ENCODE data around the gene KIAA0408. TPM values are rescaled to one million over a fixed set of nuclear protein-coding genes. Genes with fewer than 3 reads are reported as not detected.

Gene KIAA0408
- total and polyA plus RNA-seq, 2 of the 8 experiments (the other 6 are each of a cell fraction or from before 2014, with no cell fraction given), result 3.3 to 10.8 TPM

GRCh38 chr6:127489248-127489647 is 30.1 kb upstream of the KIAA0408 start:
- Histone ChIP-seq H2AK5ac (ENCODE audit: low read depth, low read length) (no peak overlapping the region), H4K8ac (ENCODE audit: extremely low read depth, insufficient read depth, low read length) (no peak overlapping the region), H3K9me3 (ENCODE audit: insufficient read depth in 2 of 2, low read depth in 1 of 2, low read length in 1 of 2) (0 out of 4 replicates have a peak, but pooled peaks cover 0 to 3% of the 10 kb centered on the region in 2 experiments), H3K79me2 (ENCODE audit: control insufficient read depth in 1 of 2, insufficient read depth in 2 of 2, low read length in 2 of 2) (no peaks in the 10 kb centered on the region), H3K27ac (ENCODE audit: low read depth, low read length) (no peak overlapping the region), H2AFZ (ENCODE audit: low read length) (no peak overlapping the region), H3K56ac (replicated peaks; ENCODE audit: insufficient read length, low read depth, low read length) (no peak overlapping the region), H2BK20ac (ENCODE audit: low read length) (no peak overlapping the region), H3K23ac (ENCODE audit: insufficient read length) (no peak overlapping the region), H4K91ac (replicated peaks; ENCODE audit: insufficient read length, low read length) (no peak overlapping the region), H3K36me3 (ENCODE audit: control insufficient read depth in 2 of 4, insufficient read depth in 4 of 4, low read length in 3 of 4) (peaks cover 0 to 15% (median 7%) of the 10 kb centered on the region in 4 experiments; a peak in 5 of 8 replicates), H3K4me1 (replicated peaks in 1 of 4; ENCODE audit: control insufficient read depth in 3 of 4, insufficient read depth in 4 of 4, low read length in 3 of 4) (peaks cover 0 to 16% (median 8%) of the 10 kb centered on the region in 4 experiments), H3K23me2 (ENCODE audit: low read depth, low read length) (no peaks in the 10 kb centered on the region), H4K5ac (ENCODE audit: insufficient read length, low read depth, low read length) (no peak overlapping the region), H3K27me3 (replicated peaks in 1 of 4; ENCODE audit: control insufficient read depth in 3 of 4, extremely low read depth in 1 of 4, insufficient read depth in 3 of 4, low read length in 3 of 4) (no peaks in the 10 kb centered on the region), H2BK5ac (ENCODE audit: low read depth, low read length) (no peak overlapping the region), H4K20me1 (replicated peaks in 1 of 2; ENCODE audit: control insufficient read depth in 1 of 2, insufficient read depth in 2 of 2, low read length in 2 of 2) (no peaks in the 10 kb centered on the region), H3K18ac (ENCODE audit: extremely low read depth, low read length) (no peak overlapping the region), H2BK120ac (replicated peaks; ENCODE audit: low read depth, low read length) (no peak overlapping the region), H3K4me2 (ENCODE audit: insufficient read depth in 1 of 2, low read depth in 2 of 2, low read length in 2 of 2) (no peak overlapping the region), H2BK12ac (ENCODE audit: low read depth, low read length) (no peak overlapping the region), H3K14ac (ENCODE audit: insufficient read length) (no peak overlapping the region), H3K4me3 (ENCODE audit: extremely low read depth in 1 of 4, insufficient read depth in 2 of 4, low read depth in 3 of 4, low read length in 4 of 4) (no peak overlapping the region), H3K9ac (replicated peaks in 1 of 4; ENCODE audit: extremely low read depth in 1 of 4, low read depth in 3 of 4, low read length in 3 of 4) (no peak overlapping the region), H3K79me1 (ENCODE audit: low read depth, low read length) (no peaks in the 10 kb centered on the region), H3K4ac (replicated peaks; ENCODE audit: insufficient read length, low read depth, low read length) (no peak overlapping the region), H2BK15ac (ENCODE audit: low read length) (no peak overlapping the region)
- ChIA-PET CTCF (ENCODE audit: partially characterized antibody) (interaction anchor here (1.0 to 3.7 kb wide), 3 partner anchors 10 to 26 kb away, joined by 3 to 38 read pairs (median 5); no protein-coding TSS in a partner anchor), POLR2A (ENCODE audit: partially characterized antibody) (interaction anchor here (1.2 to 3.5 kb wide), 2 partner anchors 13 to 25 kb away, joined by 3 to 12 read pairs; no protein-coding TSS in a partner anchor)
- DNase-seq (ENCODE audit: low read depth in 1 of 2, low spot score in 2 of 2), result no peak
- WGBS, 2 experiments (ENCODE audit: extremely low coverage in 1 of 2, insufficient coverage in 1 of 2, insufficient read length in 1 of 2, insufficient replicate concordance in 2 of 2, low coverage in 1 of 2, low lambda C conversion rate in 2 of 2, missing lambda C conversion rate in 1 of 2), result 87% methylated on average over 1 of the region's 1 CpG; no CpG with 5 or more reads in 1 of the 2 experiments
- FAIRE-seq, result no peak
- TF ChIP-seq CBX8 (IDR thresholded peaks at IDR 0.05; ENCODE audit: borderline replicate concordance, low read depth, low read length) (no peak), MAFK (IDR thresholded peaks at IDR 0.05; ENCODE audit: low read depth, low read length) (no peak), BACH1 (IDR thresholded peaks at IDR 0.05; ENCODE audit: low read length) (no peak), TCF12 (IDR thresholded peaks at IDR 0.05; ENCODE audit: low read depth, low read length) (no peak), SP4 (IDR thresholded peaks at IDR 0.05; ENCODE audit: low read length) (no peak), POLR2AphosphoS5 (IDR thresholded peaks at IDR 0.05; ENCODE audit: low read depth, low read length) (no peak), TBP (IDR thresholded peaks at IDR 0.05; ENCODE audit: low read depth, low read length) (no peak), CTCF (IDR thresholded peaks at IDR 0.05; ENCODE audit: control extremely low read depth in 1 of 3, insufficient read depth in 1 of 3, low read depth in 1 of 3, low read length in 3 of 3) (no peak), GABPA (IDR thresholded peaks at IDR 0.05; ENCODE audit: borderline replicate concordance, insufficient read depth, low read length) (no peak), PHF8 (conservative IDR thresholded peaks at IDR 0.05; ENCODE audit: low read depth, low read length) (no peak), TAF7 (optimal IDR thresholded peaks at IDR 0.05; ENCODE audit: borderline replicate concordance, low read depth, low read length) (no peak), FOSL1 (IDR thresholded peaks at IDR 0.05; ENCODE audit: insufficient read depth, low read depth, low read length) (no peak)

All from H1 (cell line).